KOPT-K1 (cell line): Measurements from ENCODE around the gene RARRES2.

Experiments
- H3K27ac ChIP-seq: fragments of 200-600 bp; sonication (generic); 2 replicates; pipeline ENCODE4 v1.5.1; 2016; ENCODE audit warnings: antibody characterized with exemption, mild to moderate bottlenecking, low read depth, low read length; ENCODE audit not compliant: poor library complexity, severe bottlenecking
- H3K36me3 ChIP-seq: fragments of 200-600 bp; sonication (generic); 2 replicates; pipeline ENCODE4 v1.5.1; 2017; ENCODE audit warnings: antibody characterized with exemption, mild to moderate bottlenecking, low read length, moderate library complexity; ENCODE audit not compliant: insufficient read depth
- H3K9me3 ChIP-seq: fragments of 200-600 bp; sonication (generic); 2 replicates; pipeline ENCODE4 v1.5.1; 2017; ENCODE audit warnings: antibody characterized with exemption, low read length, mild to moderate bottlenecking; ENCODE audit not compliant: insufficient read depth, poor library complexity, severe bottlenecking

RARRES2 gene

DNA sequence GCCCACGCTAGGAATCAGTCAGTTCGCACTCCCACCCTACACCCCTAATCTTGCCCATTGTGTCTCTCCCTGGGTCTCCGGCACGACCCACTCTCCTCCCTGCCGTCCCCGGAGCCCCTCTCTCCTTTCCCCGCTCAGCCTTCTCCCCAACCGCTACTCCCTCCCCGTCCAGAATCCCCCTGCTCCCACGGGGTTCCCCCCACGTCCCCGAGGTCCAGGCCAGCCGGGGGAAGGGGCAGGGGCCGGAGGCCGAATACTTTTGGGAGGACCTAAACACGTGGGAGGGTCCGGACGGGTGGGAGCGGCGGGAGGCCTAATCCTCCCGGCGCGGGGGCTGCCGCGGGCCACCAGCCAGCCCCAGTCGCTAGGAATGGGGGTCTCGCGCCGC, 560 bp downstream of the RARRES2 start:
- Histone ChIP-seq H3K9me3 (peaks cover 9% of the 10 kb centered on the region), H3K27ac (no peak overlapping the region), H3K36me3 (peaks cover 61% of the 10 kb centered on the region)

DNA sequence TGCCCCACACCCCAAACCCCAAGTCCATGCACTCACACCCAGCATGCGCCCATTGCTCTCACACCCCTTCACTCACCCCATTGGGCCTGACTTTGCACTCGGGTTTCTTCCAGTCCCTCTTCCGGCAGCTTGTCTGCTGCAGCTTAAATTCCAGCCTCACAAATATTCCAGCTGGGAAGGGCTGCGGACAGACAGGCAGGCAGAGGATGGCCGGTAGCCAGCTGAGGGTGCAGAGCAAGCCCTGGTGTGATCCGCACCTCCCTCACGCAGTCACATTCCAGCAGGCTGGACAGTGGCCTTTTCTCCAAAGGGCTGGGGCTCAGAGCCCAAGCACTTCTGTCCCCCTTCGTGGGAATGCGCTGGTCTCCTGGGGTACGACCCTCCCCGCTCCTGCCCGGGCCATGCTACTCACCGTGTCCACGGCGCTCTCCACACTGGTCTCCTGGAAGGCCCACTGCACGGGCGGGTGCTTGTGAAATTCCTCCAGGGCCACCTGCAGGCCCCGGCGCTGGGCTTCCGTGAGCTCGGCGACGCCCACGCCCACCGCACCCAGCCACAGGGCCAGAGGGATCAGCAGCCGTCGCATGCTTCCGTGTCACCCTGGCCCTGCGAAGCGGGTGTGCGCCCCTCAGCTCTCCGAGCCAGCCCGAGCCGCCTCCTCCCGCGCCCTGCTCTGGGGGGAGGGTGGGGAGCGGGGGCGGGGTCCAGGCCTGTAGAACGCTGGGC, 1.2 kb downstream of the RARRES2 start:
- Histone ChIP-seq H3K27ac (no peak overlapping the region), H3K9me3 (peaks cover 9% of the 10 kb centered on the region), H3K36me3 (peaks cover 67% of the 10 kb centered on the region)

DNA sequence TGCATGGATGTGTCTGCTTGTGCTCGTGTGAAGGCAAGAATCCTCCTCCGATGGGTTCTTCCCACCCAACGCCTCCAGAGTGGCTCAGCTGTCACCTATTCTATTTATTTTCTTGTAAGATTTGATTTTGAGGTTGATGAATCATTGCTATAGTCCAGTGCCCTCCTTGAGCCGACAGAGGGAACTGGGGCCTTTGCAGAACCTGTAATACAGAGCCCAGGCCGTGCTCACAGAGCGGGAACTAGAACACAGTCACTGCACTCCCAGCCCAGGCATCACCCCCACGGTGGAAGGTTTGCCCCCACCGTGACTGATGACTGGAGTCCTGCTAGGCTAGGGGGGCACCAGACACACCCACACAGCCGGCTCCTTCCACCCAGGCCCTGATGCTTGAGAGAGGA, 2.0 kb downstream of the RARRES2 start:
- peaks cover 65% of the 10 kb centered on the region for H3K36me3 ChIP-seq
- peaks cover 9% of the 10 kb centered on the region for H3K9me3 ChIP-seq
- H3K27ac ChIP-seq: no peak overlapping the region

DNA sequence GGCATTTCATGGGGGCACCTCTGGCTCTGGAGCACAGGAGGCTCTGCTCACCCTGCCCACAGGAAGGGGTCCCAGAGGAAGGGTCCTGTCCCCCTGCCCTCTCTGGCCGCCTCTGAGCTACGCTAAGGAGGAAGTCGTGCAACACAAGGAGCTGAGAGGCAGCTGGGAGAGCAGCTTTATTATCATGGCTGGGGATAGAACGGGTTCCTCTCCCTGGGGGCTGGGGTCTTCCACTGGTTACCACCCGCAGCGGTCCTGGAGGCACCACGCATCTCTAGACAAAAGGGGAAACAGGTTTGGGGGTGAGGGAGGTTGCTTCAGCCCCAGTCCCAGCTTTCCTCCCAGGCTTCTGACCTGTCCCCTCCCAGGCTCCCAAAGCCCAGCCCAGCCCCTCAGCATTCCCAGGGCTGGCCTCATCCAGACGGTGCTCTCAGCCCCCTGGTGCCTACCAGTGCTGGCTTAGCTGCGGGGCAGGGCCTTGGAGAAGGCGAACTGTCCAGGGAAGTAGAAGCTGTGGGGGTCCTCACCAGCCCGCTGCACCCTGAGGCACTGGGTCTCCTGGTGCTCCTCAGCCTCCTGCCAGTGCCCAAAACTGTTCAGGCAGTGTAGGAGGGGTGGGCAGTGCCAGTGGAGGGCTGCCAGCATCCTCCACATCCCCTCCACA, 3.1 kb downstream of the RARRES2 start:
- H3K36me3 ChIP-seq: peaks cover 62% of the 10 kb centered on the region
- H3K27ac ChIP-seq: no peak overlapping the region

DNA sequence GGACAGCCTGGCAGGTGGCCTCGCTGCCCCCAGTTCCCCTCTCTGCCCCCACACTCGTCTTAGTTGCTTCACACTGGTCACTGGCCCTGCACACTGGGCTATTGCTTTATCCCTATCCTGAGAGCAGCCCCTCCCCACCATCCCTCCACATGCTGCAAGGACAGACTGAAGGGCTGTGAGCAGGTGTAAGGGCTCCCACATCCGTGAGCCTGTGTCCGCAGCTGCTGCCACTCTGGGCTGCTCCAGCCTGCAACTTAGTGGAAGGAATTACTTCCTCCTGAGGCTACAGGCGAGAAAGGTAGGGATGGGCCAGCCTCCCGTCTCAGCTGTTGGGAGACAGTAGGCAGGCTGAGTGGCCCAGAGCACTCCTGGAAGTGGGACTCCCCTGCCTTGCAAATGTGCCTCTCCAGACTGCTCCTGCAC, 3.8 kb downstream of the RARRES2 start:
- Histone ChIP-seq H3K36me3 (peaks cover 69% of the 10 kb centered on the region), H3K27ac (no peak overlapping the region), H3K9me3 (no peaks in the 10 kb centered on the region)

More for the DNA sequence above, 3.1 kb downstream of the RARRES2 start:
- H3K9me3 ChIP-seq: no peaks in the 10 kb centered on the region

DNA sequence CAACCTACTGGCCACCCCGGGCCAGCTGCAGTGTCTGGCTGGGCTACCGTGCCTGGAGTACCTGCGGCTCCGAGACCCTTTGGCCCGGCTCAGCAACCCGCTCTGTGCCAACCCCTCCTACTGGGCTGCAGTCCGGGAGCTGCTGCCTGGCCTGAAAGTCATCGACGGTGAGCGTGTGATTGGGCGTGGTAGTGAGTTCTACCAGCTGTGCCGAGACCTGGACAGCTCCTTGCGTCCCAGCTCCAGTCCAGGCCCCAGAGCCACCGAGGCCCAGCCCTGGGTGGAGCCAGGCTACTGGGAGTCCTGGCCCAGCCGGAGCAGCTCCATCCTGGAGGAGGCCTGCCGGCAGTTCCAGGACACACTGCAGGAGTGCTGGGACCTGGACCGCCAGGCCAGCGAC, 4.2 kb downstream of the RARRES2 start:
- Histone ChIP-seq H3K9me3 (no peaks in the 10 kb centered on the region), H3K36me3 (peaks cover 69% of the 10 kb centered on the region), H3K27ac (no peak overlapping the region)

DNA sequence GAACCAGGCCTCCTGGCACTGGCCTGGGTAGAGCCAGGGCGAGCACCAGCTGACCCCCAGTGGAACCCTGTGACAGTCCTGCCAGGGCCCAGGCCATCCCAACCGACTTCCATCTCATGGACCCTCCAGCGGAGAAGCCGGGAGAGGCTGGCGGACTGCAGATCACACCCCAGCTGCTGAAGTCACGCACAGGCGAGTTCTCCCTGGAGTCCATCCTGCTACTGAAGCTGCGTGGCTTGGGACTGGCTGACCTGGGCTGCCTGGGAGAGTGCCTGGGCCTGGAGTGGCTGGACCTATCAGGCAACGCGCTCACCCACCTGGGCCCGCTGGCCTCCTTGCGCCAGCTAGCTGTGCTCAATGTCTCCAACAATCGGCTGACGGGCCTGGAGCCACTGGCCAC, 4.7 kb downstream of the RARRES2 start:
- H3K36me3 ChIP-seq: peaks cover 72% of the 10 kb centered on the region
- H3K27ac ChIP-seq: no peak overlapping the region
- H3K9me3 ChIP-seq: no peaks in the 10 kb centered on the region

DNA sequence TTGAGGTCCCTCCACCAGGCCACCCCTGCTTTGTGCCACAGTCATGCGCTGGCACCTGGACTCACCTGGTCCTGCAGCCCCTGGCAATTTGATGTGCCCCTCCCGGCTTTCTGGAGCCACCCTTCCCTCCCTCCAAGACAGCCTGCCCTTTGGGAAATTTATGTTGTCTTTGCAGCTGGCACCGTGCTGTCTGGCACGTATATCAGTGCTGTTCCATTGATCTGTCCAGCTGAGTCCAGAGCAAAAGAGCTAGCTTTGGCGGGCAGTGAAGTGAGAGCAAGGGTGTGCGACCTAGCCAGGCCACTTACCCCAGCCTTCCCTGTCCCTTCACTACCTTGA, 5.7 kb downstream of the RARRES2 start:
- H3K27ac ChIP-seq: no peak overlapping the region
- peaks cover 82% of the 10 kb centered on the region for H3K36me3 ChIP-seq
- H3K9me3 ChIP-seq: no peaks in the 10 kb centered on the region

DNA sequence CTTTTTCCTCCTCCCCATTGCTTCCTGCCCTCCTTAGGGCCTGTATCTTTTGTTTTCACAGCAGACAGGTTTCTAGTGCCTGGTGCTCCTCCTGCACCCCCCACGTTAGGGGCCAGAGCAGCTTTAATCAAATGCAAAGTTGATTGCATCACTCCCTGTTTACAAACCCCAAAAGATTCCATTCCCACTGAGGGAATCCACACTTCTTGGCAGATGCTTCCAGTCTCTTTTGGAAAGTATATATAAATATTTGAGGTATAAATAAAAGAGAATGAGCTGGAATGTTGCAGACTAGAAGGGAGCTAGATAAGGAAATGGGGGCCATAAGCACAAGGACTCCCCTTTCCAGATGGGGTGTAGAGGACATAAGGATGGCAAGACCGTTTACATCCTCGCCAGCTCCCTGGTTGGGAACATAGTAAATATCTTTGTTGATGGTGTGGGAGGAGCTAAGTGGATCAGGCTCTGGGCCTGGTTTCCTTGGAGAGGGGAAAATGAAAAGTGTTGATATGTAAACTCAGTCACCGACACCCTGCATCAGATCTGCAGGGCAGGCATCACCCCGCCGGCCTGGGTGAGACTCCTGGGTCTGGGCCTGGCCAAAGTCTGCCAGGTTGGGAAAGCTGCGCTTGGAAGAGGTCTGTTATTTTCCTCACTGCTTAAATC, 6.2 kb downstream of the RARRES2 start:
- no peaks in the 10 kb centered on the region for H3K9me3 ChIP-seq
- H3K36me3 ChIP-seq: peaks cover 87% of the 10 kb centered on the region
- H3K27ac ChIP-seq: no peak overlapping the region

DNA sequence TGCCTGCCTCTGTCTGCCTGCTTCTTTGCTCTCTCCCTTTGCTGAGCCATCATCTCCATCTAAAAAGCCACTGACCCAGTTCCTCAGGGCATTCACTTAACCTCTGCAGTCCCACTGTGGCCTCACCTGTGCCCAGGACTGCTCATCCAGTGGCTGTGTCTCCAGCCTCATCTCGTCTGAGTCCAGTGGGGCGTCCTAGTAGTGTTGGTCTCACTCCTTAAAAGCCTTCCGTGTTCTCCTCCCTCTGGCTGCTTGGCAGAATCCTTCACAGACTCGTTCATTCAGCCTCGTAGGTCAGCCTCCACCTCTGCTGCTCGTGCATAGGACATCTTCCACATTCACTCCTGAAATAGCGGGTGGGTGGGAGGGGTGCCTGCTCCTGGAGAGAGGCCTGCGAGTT, 7.3 kb downstream of the RARRES2 start:
- Histone ChIP-seq H3K9me3 (no peaks in the 10 kb centered on the region), H3K36me3 (peaks cover 89% of the 10 kb centered on the region), H3K27ac (no peak overlapping the region)

DNA sequence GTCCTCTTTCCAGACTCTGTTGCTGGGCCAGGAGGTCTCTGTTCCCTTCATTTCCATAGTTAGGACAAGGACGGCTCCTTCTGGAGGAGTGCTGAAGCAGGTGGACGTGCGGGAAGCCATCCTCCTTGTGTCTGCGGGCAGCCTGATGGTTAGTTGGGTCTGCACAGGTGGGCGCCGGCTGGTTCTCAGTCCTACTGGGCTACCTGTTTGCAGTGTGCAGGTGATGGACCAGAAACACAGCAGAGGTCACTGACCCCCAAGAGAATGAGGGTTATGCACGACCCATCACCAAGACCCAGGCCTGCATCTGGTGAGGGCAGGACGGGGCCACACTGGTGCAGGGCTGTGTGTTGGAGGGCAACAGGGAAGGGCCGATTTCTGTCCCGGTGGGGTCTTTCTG, 7.8 kb downstream of the RARRES2 start:
- Histone ChIP-seq H3K36me3 (peaks cover 89% of the 10 kb centered on the region), H3K9me3 (no peaks in the 10 kb centered on the region), H3K27ac (no peak overlapping the region)

DNA sequence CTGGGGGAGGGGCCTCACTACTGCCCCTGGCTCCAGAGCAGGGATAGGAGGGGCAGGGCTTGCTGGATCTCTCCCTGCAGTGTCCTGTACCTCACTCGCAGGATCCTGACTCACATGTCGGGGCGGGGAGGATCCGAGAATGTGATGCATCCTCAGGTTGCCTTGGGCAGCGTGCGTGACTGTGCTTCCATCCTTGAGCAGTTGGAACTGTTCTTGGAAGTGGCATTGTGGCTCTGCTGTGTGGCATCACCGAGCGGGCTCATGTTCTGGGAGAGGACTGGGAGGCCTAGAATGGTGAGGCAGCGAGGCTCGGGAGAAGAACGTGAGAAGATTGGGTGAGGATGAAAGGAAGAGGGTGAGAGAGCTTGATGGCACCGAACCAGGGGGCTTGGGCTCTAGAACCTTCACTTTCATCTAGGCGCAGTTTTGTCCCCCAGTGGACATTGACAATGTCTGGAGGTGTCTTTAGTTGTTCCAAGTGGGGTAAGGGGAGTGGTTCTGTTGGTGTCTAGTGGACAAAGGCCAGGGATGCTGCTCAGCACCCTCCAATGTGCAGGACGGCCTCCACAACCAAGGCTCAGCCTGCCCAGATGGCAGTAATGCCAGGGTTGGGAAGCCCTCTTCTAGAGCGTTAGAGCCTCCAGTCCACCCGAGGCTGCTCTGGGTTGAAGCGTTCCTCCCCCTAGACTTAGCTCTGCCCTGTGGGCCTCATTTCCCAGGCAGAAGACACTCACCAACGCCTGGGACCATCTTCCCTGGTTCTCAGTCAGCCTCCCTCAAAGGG, 8.4 kb downstream of the RARRES2 start:
- peaks cover 89% of the 10 kb centered on the region for H3K36me3 ChIP-seq
- no peak overlapping the region for H3K27ac ChIP-seq
- H3K9me3 ChIP-seq: no peaks in the 10 kb centered on the region

DNA sequence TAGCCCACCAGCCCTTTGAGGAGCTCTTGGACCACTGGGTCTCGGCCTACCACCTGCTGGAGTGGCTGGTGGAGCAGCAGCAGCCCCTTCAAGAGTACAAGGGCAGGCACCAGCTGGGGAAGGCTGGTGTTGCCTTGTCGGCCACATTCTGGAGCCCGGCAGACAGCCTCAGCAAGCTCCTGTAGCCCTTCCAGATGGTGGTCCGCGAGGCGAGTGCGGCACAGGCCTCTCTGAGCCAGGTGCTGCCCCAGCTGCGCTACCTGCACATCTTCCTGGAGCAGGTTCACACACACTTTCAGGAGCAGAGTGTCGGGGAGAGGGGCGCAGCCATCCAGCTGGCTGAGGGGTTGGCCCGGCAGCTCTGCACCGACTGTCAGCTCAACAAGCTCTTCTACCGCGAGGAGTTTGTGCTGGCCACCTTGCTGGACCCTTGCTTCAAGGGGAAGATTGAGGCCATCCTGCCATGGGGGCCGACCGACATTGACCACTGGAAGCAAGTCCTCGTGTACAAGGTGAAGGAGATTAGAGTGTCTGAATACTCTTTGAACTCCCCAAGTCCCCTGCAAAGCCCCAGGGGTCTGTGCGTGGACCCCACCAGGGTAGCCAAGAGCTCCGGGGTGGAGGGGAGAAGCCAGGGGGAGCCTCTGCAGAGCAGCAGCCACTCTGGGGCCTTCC, 11.1 kb downstream of the RARRES2 start:
- Histone ChIP-seq H3K27ac (no peak overlapping the region), H3K36me3 (peaks cover 89% of the 10 kb centered on the region), H3K9me3 (no peaks in the 10 kb centered on the region)

DNA sequence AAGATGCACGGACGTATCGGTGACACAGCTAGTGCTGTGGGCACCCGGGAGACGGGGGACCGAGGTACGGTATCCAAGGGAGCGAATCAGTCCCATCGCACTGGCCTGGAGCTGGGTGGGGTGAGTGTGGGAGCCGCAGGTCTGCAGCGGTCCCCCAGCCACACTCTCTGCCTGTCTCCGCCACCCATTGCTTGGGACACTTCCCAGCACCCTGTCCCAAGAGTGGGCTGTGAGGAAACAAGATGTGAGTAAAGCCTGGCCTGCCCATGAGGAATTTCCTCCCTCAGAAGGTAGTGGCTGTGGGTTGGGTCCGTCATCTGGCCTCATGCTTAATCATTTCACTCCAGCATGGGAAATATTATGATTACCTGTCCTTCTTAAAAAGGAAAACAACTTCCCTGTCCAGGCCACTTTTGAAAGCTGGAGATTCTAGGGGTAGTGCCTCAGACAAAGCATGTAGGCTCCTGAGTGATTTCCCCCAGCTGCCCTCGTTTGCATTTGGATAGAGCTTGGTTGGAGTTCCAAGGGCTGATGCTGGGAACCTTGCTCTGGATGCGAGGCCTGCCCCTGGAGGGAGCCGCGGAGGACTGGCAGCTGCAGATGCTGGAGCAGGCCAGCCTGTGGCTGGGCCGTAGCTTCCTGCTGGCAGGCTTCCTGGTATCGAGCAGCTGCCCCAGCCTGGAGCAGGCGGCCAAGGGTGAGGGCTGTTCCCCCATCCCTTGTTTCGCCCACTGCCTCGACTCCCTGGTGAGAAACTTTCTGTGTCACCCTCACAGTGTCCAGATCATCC, 11.9 kb downstream of the RARRES2 start:
- H3K27ac ChIP-seq: no peak overlapping the region
- H3K9me3 ChIP-seq: no peaks in the 10 kb centered on the region
- H3K36me3 ChIP-seq: peaks cover 95% of the 10 kb centered on the region
